ENCODE data around the gene ANKLE1.

The ANKLE1 gene

GRCh38 chr19:17332677-17333581 is 51.2 kb downstream of the ANKLE1 start:
- Histone ChIP-seq H3K27ac (ENCODE audit: low read depth, low read length) (no peak overlapping the region), H3K27me3 (ENCODE audit: control insufficient read depth in 1 of 2, insufficient read depth in 2 of 2, low read length in 2 of 2) (peaks cover 19 to 25% of the 10 kb centered on the region in 2 donors), H3K4me1 (ENCODE audit: control insufficient read depth in 1 of 2, insufficient read depth in 2 of 2, low read length in 2 of 2) (peaks cover 16 to 38% of the 10 kb centered on the region in 2 donors), H3K36me3 (ENCODE audit: control insufficient read depth in 1 of 2, insufficient read depth in 2 of 2, low read length in 2 of 2) (no peaks in the 10 kb centered on the region), H3K9ac (ENCODE audit: low read depth in 1 of 2, low read length in 2 of 2) (no peak overlapping the region), H3K9me3 (ENCODE audit: control insufficient read depth in 1 of 2, low read length in 2 of 2) (no peaks in the 10 kb centered on the region), H3K4me3 (ENCODE audit: low read depth in 1 of 2, low read length in 2 of 2) (no peak overlapping the region)

GRCh38 chr19:17333611-17334413 is 52.1 kb downstream of the ANKLE1 start:
- Histone ChIP-seq H3K9me3 (ENCODE audit: control insufficient read depth in 1 of 2, low read length in 2 of 2) (no peaks in the 10 kb centered on the region), H3K27me3 (ENCODE audit: control insufficient read depth in 1 of 2, insufficient read depth in 2 of 2, low read length in 2 of 2) (peaks cover 19 to 25% of the 10 kb centered on the region in 2 donors), H3K4me1 (ENCODE audit: control insufficient read depth in 1 of 2, insufficient read depth in 2 of 2, low read length in 2 of 2) (peaks cover 20 to 45% of the 10 kb centered on the region in 2 donors), H3K27ac (ENCODE audit: low read depth, low read length) (no peak overlapping the region), H3K4me3 (ENCODE audit: low read depth in 1 of 2, low read length in 2 of 2) (peak overlapping the region; percentile 63 to 72), H3K9ac (ENCODE audit: low read depth in 1 of 2, low read length in 2 of 2) (peak overlapping the region; percentile 43 to 72), H3K36me3 (ENCODE audit: control insufficient read depth in 1 of 2, insufficient read depth in 2 of 2, low read length in 2 of 2) (no peaks in the 10 kb centered on the region)

DNA sequence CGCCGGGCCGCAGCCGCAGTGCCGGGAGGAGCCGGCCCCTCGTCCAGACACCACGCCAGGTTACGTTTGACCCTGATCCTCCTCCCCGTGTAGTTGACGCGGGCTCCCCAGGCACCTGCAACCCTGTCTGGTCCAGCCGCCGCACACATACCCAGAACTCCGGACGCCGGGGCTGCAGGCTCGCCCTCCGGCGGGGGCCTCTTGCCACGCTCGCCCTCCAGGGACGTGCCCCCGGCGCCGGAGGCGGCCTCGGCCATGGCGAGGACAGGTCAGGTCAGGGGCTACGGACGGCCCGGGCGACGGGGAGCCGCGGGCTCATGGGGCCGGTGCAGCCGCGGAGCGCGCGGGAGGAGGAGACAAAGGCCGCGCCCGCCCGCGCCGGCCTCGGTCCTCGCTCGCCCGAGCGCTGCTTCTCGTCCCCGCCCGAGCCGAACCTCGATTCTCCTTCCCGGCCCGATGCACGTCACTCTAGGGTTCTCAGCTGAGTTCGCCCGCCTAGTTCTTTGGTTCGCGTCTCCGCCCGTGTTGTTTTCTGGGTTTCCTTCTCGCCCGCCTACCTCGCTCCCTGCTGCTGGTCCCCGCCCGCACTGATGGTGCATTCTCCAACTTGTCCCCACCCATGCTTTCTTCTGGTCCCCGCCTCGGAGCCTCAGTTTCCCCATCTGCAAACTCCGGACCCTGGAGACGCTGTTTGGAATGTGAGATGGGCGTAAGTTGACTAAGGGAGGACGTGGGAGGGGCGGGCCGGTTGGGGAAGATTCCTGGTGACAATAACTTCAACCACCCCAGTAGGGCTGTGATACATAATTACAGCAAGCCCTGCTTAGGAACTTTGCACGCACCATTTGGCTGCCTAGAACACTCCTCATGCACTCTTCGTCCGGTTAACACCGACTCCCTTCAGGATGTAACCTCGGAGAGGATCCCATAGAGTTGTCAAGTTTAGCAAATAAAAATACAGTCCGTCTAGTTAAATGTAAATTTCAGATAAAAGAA is 53.0 kb downstream of the ANKLE1 start, which contains the start of gene ANO8:
Gene ANO8 (minus strand): TSS at position 442 of the 996 bp plus-strand sequence. CDS start 185 bp downstream, at position 257.
- H3K27ac ChIP-seq (ENCODE audit: low read depth, low read length): no peak within 1 kb of the TSS

GRCh38 chr19:17335575-17335974 is 53.9 kb downstream of the ANKLE1 start:
- H3K4me3 ChIP-seq (ENCODE audit: low read depth in 1 of 2, low read length in 2 of 2): peak overlapping the region in 1 of 2 donors; percentile 63

More for the DNA sequence above, 53.0 kb downstream of the ANKLE1 start, which contains the start of gene ANO8:
- H3K9me3 ChIP-seq (ENCODE audit: control insufficient read depth in 1 of 2, low read length in 2 of 2): no peaks in the 10 kb centered on the region
- no peaks in the 10 kb centered on the region for H3K36me3 ChIP-seq (ENCODE audit: control insufficient read depth in 1 of 2, insufficient read depth in 2 of 2, low read length in 2 of 2)
- H3K4me3 ChIP-seq (ENCODE audit: low read depth in 1 of 2, low read length in 2 of 2): peak within 1 kb of the TSS; percentile 63 to 72
- peaks cover 20 to 38% of the 10 kb centered on the region in 2 donors for H3K4me1 ChIP-seq (ENCODE audit: control insufficient read depth in 1 of 2, insufficient read depth in 2 of 2, low read length in 2 of 2)
- peaks cover 14 to 17% of the 10 kb centered on the region in 2 donors for H3K27me3 ChIP-seq (ENCODE audit: control insufficient read depth in 1 of 2, insufficient read depth in 2 of 2, low read length in 2 of 2)
- H3K9ac ChIP-seq (ENCODE audit: low read depth in 1 of 2, low read length in 2 of 2): peak within 1 kb of the TSS; percentile 43 to 72

More at GRCh38 chr19:17335575-17335974, 53.9 kb downstream of the ANKLE1 start:
- Histone ChIP-seq H3K27me3 (ENCODE audit: control insufficient read depth in 1 of 2, insufficient read depth in 2 of 2, low read length in 2 of 2) (peaks cover 5 to 8% of the 10 kb centered on the region in 2 donors), H3K4me1 (ENCODE audit: control insufficient read depth in 1 of 2, insufficient read depth in 2 of 2, low read length in 2 of 2) (peaks cover 20 to 41% of the 10 kb centered on the region in 2 donors), H3K9ac (ENCODE audit: low read depth in 1 of 2, low read length in 2 of 2) (no peak overlapping the region), H3K9me3 (ENCODE audit: control insufficient read depth in 1 of 2, low read length in 2 of 2) (no peaks in the 10 kb centered on the region), H3K36me3 (ENCODE audit: control insufficient read depth in 1 of 2, insufficient read depth in 2 of 2, low read length in 2 of 2) (no peaks in the 10 kb centered on the region), H3K27ac (ENCODE audit: low read depth, low read length) (no peak overlapping the region)

All from duodenal mucosa (tissue), 2 donors.